Measurements from ENCODE around the gene CSPG4. TPM values are rescaled to one million over a fixed set of nuclear protein-coding genes. Genes with fewer than 3 reads are reported as not detected.

CSPG4 gene
- total RNA-seq, 1 donor from 2014 or later, result 0.18 TPM

GRCh38 chr15:75661100-75661755, 51.4 kb downstream of the CSPG4 start:
- Mint-ChIP-seq H3K27me3 (ENCODE audit: unreplicated experiment) (peaks cover 12% of the 10 kb centered on the region), H3K9me3 (ENCODE audit: unreplicated experiment) (no peaks in the 10 kb centered on the region), H3K36me3 (ENCODE audit: low read depth, unreplicated experiment) (peaks cover 28% of the 10 kb centered on the region), H3K27ac (ENCODE audit: unreplicated experiment) (peak overlapping the region; percentile 6), H3K4me1 (ENCODE audit: unreplicated experiment) (peaks cover 2% of the 10 kb centered on the region), H3K4me3 (ENCODE audit: unreplicated experiment) (no peak overlapping the region)
- TF ChIP-seq, protein P1, sequence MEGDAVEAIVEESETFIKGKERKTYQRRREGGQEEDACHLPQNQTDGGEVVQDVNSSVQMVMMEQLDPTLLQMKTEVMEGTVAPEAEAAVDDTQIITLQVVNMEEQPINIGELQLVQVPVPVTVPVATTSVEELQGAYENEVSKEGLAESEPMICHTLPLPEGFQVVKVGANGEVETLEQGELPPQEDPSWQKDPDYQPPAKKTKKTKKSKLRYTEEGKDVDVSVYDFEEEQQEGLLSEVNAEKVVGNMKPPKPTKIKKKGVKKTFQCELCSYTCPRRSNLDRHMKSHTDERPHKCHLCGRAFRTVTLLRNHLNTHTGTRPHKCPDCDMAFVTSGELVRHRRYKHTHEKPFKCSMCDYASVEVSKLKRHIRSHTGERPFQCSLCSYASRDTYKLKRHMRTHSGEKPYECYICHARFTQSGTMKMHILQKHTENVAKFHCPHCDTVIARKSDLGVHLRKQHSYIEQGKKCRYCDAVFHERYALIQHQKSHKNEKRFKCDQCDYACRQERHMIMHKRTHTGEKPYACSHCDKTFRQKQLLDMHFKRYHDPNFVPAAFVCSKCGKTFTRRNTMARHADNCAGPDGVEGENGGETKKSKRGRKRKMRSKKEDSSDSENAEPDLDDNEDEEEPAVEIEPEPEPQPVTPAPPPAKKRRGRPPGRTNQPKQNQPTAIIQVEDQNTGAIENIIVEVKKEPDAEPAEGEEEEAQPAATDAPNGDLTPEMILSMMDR (IDR thresholded peaks at IDR 0.05; ENCODE audit: unreplicated experiment), result no peak
- no peak for DNase-seq (ENCODE audit: low spot score)

DNA sequence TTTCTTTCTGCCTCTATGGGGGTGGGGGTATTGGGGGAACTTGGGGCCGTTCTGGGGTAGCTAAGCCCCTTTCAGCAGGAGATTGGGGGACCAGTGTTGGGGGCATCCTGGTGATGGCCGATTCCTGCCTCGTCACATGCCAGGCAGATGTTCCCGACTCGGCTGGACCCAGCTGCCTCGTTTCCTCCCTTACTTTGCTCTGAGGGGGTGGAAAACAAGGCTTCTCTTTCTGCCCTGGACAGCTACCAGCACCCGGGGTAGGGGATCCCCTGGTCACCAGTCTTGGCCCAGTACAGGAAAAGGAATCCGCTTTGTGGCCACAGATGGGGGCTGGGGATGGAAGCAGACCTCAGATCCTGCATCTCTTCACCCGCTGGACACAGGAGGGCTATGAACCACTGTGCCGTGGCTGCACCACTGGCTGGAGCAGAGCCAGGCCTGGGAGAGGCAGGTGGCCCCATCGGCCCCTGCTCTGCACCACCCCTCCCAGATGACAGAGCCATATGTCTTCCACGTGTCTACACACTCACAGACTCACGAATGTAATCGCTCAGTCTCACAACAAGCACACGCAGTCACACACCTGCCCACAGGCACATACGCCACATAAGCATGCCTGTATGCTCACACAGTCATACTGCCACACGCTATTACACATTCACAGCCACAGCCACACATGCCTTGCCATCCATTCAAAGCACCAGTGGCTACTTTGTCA, 52.6 kb downstream of the CSPG4 start:
- Mint-ChIP-seq H3K27ac (ENCODE audit: unreplicated experiment) (no peak overlapping the region), H3K4me1 (ENCODE audit: unreplicated experiment) (peaks cover 2% of the 10 kb centered on the region), H3K4me3 (ENCODE audit: unreplicated experiment) (no peak overlapping the region), H3K27me3 (ENCODE audit: unreplicated experiment) (peaks cover 14% of the 10 kb centered on the region), H3K36me3 (ENCODE audit: low read depth, unreplicated experiment) (peaks cover 31% of the 10 kb centered on the region), H3K9me3 (ENCODE audit: unreplicated experiment) (no peaks in the 10 kb centered on the region)
- no peak for DNase-seq (ENCODE audit: low spot score)
- TF ChIP-seq, protein P1 (IDR thresholded peaks at IDR 0.05; ENCODE audit: unreplicated experiment), result no peak

GRCh38 chr15:75659141-75659771, 53.4 kb downstream of the CSPG4 start:
- H3K36me3 Mint-ChIP-seq (ENCODE audit: low read depth, unreplicated experiment), result peaks cover 31% of the 10 kb centered on the region
- DNase-seq (ENCODE audit: low spot score), result no peak
- TF ChIP-seq, protein P1 (IDR thresholded peaks at IDR 0.05; ENCODE audit: unreplicated experiment), result no peak
- H3K27me3 Mint-ChIP-seq (ENCODE audit: unreplicated experiment), result peaks cover 12% of the 10 kb centered on the region
- no peaks in the 10 kb centered on the region for H3K9me3 Mint-ChIP-seq (ENCODE audit: unreplicated experiment)
- H3K27ac Mint-ChIP-seq (ENCODE audit: unreplicated experiment), result no peak overlapping the region
- H3K4me1 Mint-ChIP-seq (ENCODE audit: unreplicated experiment), result peaks cover 9% of the 10 kb centered on the region
- H3K4me3 Mint-ChIP-seq (ENCODE audit: unreplicated experiment), result peak overlapping the region; percentile 21

DNA sequence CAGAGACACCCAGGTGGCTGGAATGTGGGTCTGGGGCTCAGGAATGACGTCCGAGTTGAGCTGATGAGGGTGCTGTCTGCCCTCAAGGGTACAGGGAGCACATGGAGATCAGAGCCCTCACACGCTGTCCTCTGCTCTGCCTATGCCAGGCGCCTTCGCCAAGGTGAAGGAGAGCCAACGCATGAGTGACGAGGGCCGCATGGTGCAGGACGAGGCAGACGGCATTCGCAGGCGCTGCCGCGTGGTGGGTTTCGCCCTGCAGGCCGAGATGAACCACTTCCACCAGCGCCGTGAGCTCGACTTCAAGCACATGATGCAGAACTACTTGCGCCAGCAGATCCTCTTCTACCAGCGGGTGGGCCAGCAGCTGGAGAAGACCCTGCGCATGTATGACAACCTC, 55.8 kb downstream of the CSPG4 start:
- Mint-ChIP-seq H3K27ac (ENCODE audit: unreplicated experiment) (no peak overlapping the region), H3K36me3 (ENCODE audit: low read depth, unreplicated experiment) (peaks cover 36% of the 10 kb centered on the region), H3K4me3 (ENCODE audit: unreplicated experiment) (peak overlapping the region; percentile 40), H3K27me3 (ENCODE audit: unreplicated experiment) (peaks cover 8% of the 10 kb centered on the region), H3K4me1 (ENCODE audit: unreplicated experiment) (peaks cover 21% of the 10 kb centered on the region), H3K9me3 (ENCODE audit: unreplicated experiment) (no peaks in the 10 kb centered on the region)
- no peak for DNase-seq (ENCODE audit: low spot score)
- TF ChIP-seq, protein P1 (IDR thresholded peaks at IDR 0.05; ENCODE audit: unreplicated experiment), result no peak

Data from endothelial cell (in vitro differentiated cells).